Colonic mucosa (tissue), 4 donors: Measurements from ENCODE around the gene G6PC3. TPM values are rescaled to one million over a fixed set of nuclear protein-coding genes. Genes with fewer than 3 reads are reported as not detected.
"Not testable (repeated sequence)": the region's sequence is repeated elsewhere in the genome, so short reads cannot be mapped to it uniquely, and the experiment has no call there.

Experiments
- DNase-seq: peaks from one replicate; pipeline ENCODE4 v3.0.0-alpha.2; 2020
- H3K27ac ChIP-seq: fragments of 200-600 bp; one replicate; pipeline ENCODE4 v1.8.0; 2021
- H3K27me3 ChIP-seq: fragments of 200-600 bp; one replicate; pipeline ENCODE4 v1.8.0; 2021
- H3K36me3 ChIP-seq: fragments of 200-600 bp; one replicate; pipeline ENCODE4 v1.8.0; 2021
- H3K4me1 ChIP-seq: fragments of 200-600 bp; one replicate; pipeline ENCODE4 v1.8.0; 2021; ENCODE audit warnings: mild to moderate bottlenecking
- H3K4me3 ChIP-seq: fragments of 200-600 bp; one replicate; pipeline ENCODE4 v1.8.0; 2021
- H3K9ac ChIP-seq, 2 donors: one replicate each; pipeline ENCODE4 v1.7.0; 2013; ENCODE audit warnings: control low read depth in 2 of 2, low read depth in 2 of 2, low read length in 2 of 2
- H3K9me3 ChIP-seq: fragments of 200-600 bp; one replicate; pipeline ENCODE4 v1.8.0; 2021
- CTCF ChIP-seq: fragments of 200-600 bp; IDR thresholded peaks from one replicate; pipeline ENCODE4 v1.8.0; 2022; ENCODE audit warnings: antibody characterized with exemption, mild to moderate bottlenecking
- intact Hi-C: fragments of 100-400 bp; cut with DNase I; formaldehyde crosslinking; loops from one replicate; pipeline ENCODE4 v1.14.1; 2022
- total RNA-seq, 2 donors: library from RNA; stranded (reverse); fragmentation: NEBNext Ultra II Directional in 1 of 2; extraction: Animal tissue kit (Norgen Biotek cat#: 25700) in 1 of 2; gene quantifications; one replicate each; pipeline ENCODE4 v1.2.1, GENCODE V29; 2021
- donor health status: healthy.
- donor health status: DM: no; HTN: no; CAD: no.
- donor health status: DM: no; HTN: no; CAD: no.

Gene G6PC3
- total RNA-seq, 2 donors from 2014 or later = 28.3 to 44.7 TPM

DNA sequence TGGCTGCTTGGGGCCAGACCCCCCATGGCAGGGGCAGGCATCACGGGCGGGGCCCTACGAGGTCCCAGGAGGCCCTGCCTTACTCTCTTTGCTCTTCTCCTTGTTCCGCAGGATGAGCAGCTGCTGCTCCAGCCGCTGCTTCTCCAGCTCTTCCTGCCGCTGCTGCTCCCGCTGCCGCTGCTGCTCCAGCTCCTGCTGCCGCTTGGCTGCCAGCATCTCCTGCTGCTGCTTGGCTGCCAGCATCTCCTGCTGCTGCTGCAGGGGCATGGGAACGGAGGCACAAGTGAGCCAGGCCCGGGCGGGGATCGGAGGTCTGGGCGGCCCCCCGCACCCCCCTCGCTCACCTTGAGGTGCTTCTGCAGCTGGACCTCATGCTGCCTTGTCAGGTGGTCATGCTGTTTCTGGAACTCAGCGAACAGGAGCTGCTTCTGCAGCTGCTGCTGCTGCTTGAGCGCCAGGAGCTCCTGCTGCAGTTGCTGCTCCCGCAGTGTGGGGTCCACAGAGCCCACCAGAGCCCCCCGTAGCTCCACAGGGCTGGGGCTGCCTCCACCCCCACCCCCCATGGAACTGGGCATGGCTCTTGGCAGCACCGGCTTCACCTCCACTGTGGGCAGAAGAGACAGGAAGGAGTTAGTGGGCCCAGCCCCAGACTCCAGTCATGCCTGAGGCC is 22.8 kb downstream of the G6PC3 start:
- Histone ChIP-seq H3K27ac (no peak overlapping the region), H3K36me3 (no peaks in the 10 kb centered on the region), H3K4me3 (no peak overlapping the region), H3K27me3 (no peaks in the 10 kb centered on the region), H3K9ac (no peak overlapping the region), H3K9me3 (no peaks in the 10 kb centered on the region), H3K4me1 (peaks cover 10% of the 10 kb centered on the region)
- no peak for DNase-seq
- TF ChIP-seq CTCF = no peak
- intact Hi-C loops = no loop called here

GRCh38 chr17:44094701-44095387 is 24.3 kb downstream of the G6PC3 start:
- no peak overlapping the region for H3K4me3 ChIP-seq
- intact Hi-C loops = no loop called here
- H3K9ac ChIP-seq = no peak overlapping the region

GRCh38 chr17:44095388-44095646 is 24.8 kb downstream of the G6PC3 start:
- no peaks in the 10 kb centered on the region for H3K27me3 ChIP-seq
- DNase-seq = no peak
- H3K4me1 ChIP-seq = peaks cover 10% of the 10 kb centered on the region
- H3K36me3 ChIP-seq = no peaks in the 10 kb centered on the region
- H3K27ac ChIP-seq = peak overlapping the region; percentile 84
- intact Hi-C loops = no loop called here
- no peak overlapping the region for H3K9ac ChIP-seq
- H3K9me3 ChIP-seq = no peaks in the 10 kb centered on the region
- TF ChIP-seq CTCF = no peak
- no peak overlapping the region for H3K4me3 ChIP-seq

More at GRCh38 chr17:44094701-44095387, 24.3 kb downstream of the G6PC3 start:
- peak overlapping the region; percentile 84 for H3K27ac ChIP-seq
- no peaks in the 10 kb centered on the region for H3K36me3 ChIP-seq
- H3K4me1 ChIP-seq = peaks cover 10% of the 10 kb centered on the region
- no peaks in the 10 kb centered on the region for H3K9me3 ChIP-seq
- H3K27me3 ChIP-seq = no peaks in the 10 kb centered on the region
- no peak for TF ChIP-seq CTCF
- no peak for DNase-seq

DNA sequence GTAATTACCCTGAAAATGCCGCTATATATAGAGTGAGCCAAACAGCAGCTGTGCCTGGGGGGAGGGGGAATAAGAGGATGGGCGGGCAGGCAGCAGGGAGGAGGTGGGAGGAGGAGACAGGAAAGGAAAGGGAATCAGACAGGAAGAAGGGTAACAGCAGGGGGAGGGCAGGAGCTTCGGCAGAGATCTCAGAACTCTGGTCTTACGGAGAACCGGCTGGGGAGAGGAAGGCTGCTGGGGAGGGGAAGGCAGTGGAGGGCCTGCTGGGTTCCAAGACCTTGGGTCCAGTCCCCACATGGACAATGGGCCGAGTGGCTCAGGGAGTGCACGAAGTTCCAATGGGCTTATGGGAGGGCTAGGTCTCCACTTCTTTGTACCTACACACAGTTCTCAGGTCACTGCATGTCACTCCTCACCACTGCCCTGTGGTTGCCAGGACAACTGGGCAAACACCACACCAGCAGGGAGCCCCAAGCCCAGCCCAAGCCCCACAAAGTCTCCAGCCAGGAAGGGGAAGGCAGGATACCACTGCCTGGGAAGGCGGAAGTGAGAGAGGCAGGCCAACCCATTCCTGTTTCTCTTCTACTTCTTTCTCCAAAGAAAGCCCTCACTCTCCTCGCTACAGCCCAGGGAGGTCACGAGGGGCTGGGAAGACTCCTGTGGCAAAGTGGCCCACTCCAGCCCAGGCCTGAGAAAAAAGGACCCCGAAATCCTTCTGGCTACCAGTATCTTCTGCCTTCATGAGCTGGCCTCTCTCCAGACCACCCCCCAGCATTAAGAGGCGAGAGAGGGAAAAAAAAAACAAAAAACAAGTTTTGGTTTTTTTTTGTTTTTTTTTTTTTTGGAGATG is 25.3 kb downstream of the G6PC3 start:
- H3K27me3 ChIP-seq = no peaks in the 10 kb centered on the region
- H3K36me3 ChIP-seq = no peaks in the 10 kb centered on the region
- DNase-seq = peak; percentile 81
- no peak overlapping the region for H3K4me3 ChIP-seq
- peaks cover 10% of the 10 kb centered on the region for H3K4me1 ChIP-seq
- no peaks in the 10 kb centered on the region for H3K9me3 ChIP-seq
- peak overlapping the region; percentile 84 for H3K27ac ChIP-seq
- intact Hi-C loops = no loop called here
- no peak for TF ChIP-seq CTCF
- H3K9ac ChIP-seq = peak overlapping the region; percentile 16 to 71

GRCh38 chr17:44097110-44097958 is 26.8 kb downstream of the G6PC3 start:
- no peaks in the 10 kb centered on the region for H3K36me3 ChIP-seq
- no peak overlapping the region for H3K4me3 ChIP-seq
- H3K9ac ChIP-seq = peak overlapping the region in 1 of 2 donors; percentile 12
- DNase-seq = no peak
- peak overlapping the region; percentile 84 for H3K27ac ChIP-seq
- H3K9me3 ChIP-seq = no peaks in the 10 kb centered on the region
- no peak for TF ChIP-seq CTCF
- H3K4me1 ChIP-seq = peaks cover 10% of the 10 kb centered on the region
- intact Hi-C loops = no loop called here
- H3K27me3 ChIP-seq = no peaks in the 10 kb centered on the region

DNA sequence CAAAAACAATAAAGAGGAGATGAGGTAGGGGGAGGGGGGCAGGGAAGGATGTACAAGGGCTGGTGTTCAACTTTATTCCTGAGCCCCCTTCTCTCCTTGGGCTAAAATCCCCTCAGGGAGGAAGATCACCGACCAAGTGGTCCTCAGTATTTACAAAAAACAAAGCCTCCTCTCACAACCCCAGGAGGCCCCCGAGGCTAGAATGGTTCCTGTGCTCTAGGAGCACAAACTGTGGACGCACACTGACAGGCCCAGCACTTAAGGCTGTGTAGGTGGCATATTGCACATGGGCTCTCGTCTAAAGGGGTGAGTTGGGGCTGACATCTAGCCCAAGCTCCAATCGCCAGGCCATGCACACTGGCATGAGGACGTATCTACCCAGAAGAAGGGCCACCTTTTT is 31.3 kb downstream of the G6PC3 start:
- H3K4me3 ChIP-seq, H3K9ac ChIP-seq, H3K36me3 ChIP-seq, H3K27me3 ChIP-seq, H3K4me1 ChIP-seq, H3K9me3 ChIP-seq, DNase-seq, H3K27ac ChIP-seq, intact Hi-C loops: not testable (repeated sequence)
